HFF-Myc (cell line): ENCODE measurements around the gene CCDC171.
"Not testable (repeated sequence)": the region's sequence is repeated elsewhere in the genome, so short reads cannot be mapped to it uniquely, and the experiment has no call there.

Source experiments
- DNase-seq: peaks from one replicate; pipeline ENCODE4 v3.0.0-alpha.2; 2011; ENCODE audit warnings: low read depth; ENCODE audit errors: extremely low read depth
- H3K4me3 ChIP-seq: replicated peaks from 2 replicates; pipeline ENCODE4 v1.5.1; 2011; ENCODE audit warnings: low read depth, mild to moderate bottlenecking, control low read depth, low read length
- CTCF ChIP-seq: IDR thresholded peaks from 2 replicates; pipeline ENCODE4 v1.5.1; 2012; ENCODE audit warnings: mild to moderate bottlenecking, low read depth, low read length, control low read depth; ENCODE audit errors: missing control alignments

The CCDC171 gene

GRCh38 chr9:15513335-15513734 is 39.5 kb upstream of the CCDC171 start:
- TF ChIP-seq CTCF: peak; percentile 28
- DNase-seq: no peak
- H3K4me3 ChIP-seq: no peak overlapping the region

- H3K4me3 ChIP-seq: no peak overlapping the region
- no peak for TF ChIP-seq CTCF
- no peak for DNase-seq
Measured at GRCh38 chr9:15519831-15520230, 33.0 kb upstream of the CCDC171 start.

- H3K4me3 ChIP-seq: no peak overlapping the region
- DNase-seq: no peak
- TF ChIP-seq CTCF: no peak
Measured at GRCh38 chr9:15521254-15521653, 31.6 kb upstream of the CCDC171 start.

GRCh38 chr9:15522130-15522755 is 30.6 kb upstream of the CCDC171 start:
- no peak for TF ChIP-seq CTCF
- DNase-seq: no peak
- no peak overlapping the region for H3K4me3 ChIP-seq

- H3K4me3 ChIP-seq: no peak overlapping the region
- TF ChIP-seq CTCF: no peak
- DNase-seq: no peak
Measured at GRCh38 chr9:15524845-15525455, 27.9 kb upstream of the CCDC171 start.

- TF ChIP-seq CTCF: no peak
- H3K4me3 ChIP-seq: no peak overlapping the region
- no peak for DNase-seq
Measured at GRCh38 chr9:15525958-15526357, 26.9 kb upstream of the CCDC171 start.

- H3K4me3 ChIP-seq, DNase-seq: not testable (repeated sequence)
Measured at GRCh38 chr9:15527035-15527434, 25.8 kb upstream of the CCDC171 start.
